Large intestine (tissue), 3 donors: Measurements from ENCODE around the gene PIGQ. TPM values are rescaled to one million over a fixed set of nuclear protein-coding genes. Genes with fewer than 3 reads are reported as not detected.

Experiments
- DNase-seq, 2 donors: peaks; one replicate each; pipeline versions ENCODE4 v3.0.0 to v3.0.0-alpha.2; 2013
- H3K27ac ChIP-seq: one replicate; pipeline ENCODE4 v1.5.1; 2013; ENCODE audit warnings: low read length
- H3K27me3 ChIP-seq: 2 replicates; pipeline ENCODE4 v1.6.1; 2013; ENCODE audit warnings: low read length; ENCODE audit not compliant: control insufficient read depth, insufficient read depth
- H3K36me3 ChIP-seq: 2 replicates; pipeline ENCODE4 v1.6.1; 2013; ENCODE audit warnings: low read length; ENCODE audit not compliant: control insufficient read depth, insufficient read depth
- H3K4me1 ChIP-seq: one replicate; pipeline ENCODE4 v1.6.1; 2013; ENCODE audit warnings: low read length; ENCODE audit not compliant: control insufficient read depth, insufficient read depth
- H3K4me3 ChIP-seq: one replicate; pipeline ENCODE4 v1.5.1; 2013; ENCODE audit warnings: low read length
- H3K9me3 ChIP-seq: one replicate; pipeline ENCODE4 v1.6.1; 2013; ENCODE audit warnings: mild to moderate bottlenecking, low read depth, low read length, moderate library complexity; ENCODE audit not compliant: control insufficient read depth
- WGBS: methylation state at CpG from one replicate; pipeline ENCODE4 v1.1.5; 2013; ENCODE audit warnings: low lambda C conversion rate; ENCODE audit not compliant: insufficient coverage; 5-methylcytosine and 5-hydroxymethylcytosine counted together
- polyA plus RNA-seq: library from polyadenylated mRNA; unstranded; fragments of 120-200 nt; gene quantifications from one replicate; pipeline ENCODE4 v1.2.1, GENCODE V29; 2013

Gene PIGQ
- polyA plus RNA-seq, 1 donor, result 23.6 TPM

GRCh38 chr16:534135-534534, 35.6 kb upstream of the PIGQ start:
- H3K9me3 ChIP-seq, result peaks cover 7% of the 10 kb centered on the region
- H3K4me1 ChIP-seq, result peaks cover 45% of the 10 kb centered on the region
- H3K27ac ChIP-seq, result peak overlapping the region; percentile 96
- peaks cover 38% of the 10 kb centered on the region for H3K36me3 ChIP-seq
- DNase-seq, result peak; percentile 80 to 91
- no CpG with 5 or more reads among the region's 21 CpGs for WGBS
- no peaks in the 10 kb centered on the region for H3K27me3 ChIP-seq
- peak overlapping the region; percentile 56 for H3K4me3 ChIP-seq

DNA sequence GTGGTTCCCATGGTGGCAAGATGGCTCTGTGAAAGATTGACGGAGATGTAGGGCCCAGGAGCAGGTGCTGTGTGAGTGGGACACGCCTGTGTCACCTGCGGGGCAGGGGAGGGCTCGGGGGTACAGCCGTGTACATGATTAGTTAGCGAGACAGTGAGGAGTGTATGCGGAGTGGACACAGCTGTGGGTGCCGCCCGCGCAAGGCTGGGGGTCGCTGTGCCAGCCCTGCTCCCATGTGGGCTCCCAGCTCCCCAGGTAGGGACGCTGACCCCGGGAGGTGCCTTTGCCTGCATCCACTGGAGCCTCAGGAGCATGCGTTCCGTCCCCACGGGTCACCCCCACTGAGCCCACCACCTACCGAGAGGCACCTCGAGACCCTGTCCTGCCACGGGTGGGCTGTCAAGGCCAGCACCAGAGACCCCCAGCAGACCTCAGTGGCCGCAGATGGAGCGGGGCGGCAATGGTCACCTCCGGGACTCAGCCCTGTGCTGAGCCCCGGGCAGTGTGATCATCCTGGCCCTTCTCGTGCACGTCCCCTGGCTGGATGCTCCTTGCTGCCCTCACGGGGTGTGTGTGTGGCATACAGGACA, 34.8 kb upstream of the PIGQ start:
- no peak for DNase-seq
- Histone ChIP-seq H3K4me1 (peaks cover 37% of the 10 kb centered on the region), H3K36me3 (peaks cover 37% of the 10 kb centered on the region), H3K27ac (peak overlapping the region; percentile 96), H3K27me3 (no peaks in the 10 kb centered on the region), H3K4me3 (peak overlapping the region; percentile 56), H3K9me3 (peaks cover 7% of the 10 kb centered on the region)
- WGBS, result no CpG with 5 or more reads among the region's 27 CpGs

- no CpG with 5 or more reads among the region's 39 CpGs for WGBS
Observed at GRCh38 chr16:535446-536405, 34.0 kb upstream of the PIGQ start.

DNA sequence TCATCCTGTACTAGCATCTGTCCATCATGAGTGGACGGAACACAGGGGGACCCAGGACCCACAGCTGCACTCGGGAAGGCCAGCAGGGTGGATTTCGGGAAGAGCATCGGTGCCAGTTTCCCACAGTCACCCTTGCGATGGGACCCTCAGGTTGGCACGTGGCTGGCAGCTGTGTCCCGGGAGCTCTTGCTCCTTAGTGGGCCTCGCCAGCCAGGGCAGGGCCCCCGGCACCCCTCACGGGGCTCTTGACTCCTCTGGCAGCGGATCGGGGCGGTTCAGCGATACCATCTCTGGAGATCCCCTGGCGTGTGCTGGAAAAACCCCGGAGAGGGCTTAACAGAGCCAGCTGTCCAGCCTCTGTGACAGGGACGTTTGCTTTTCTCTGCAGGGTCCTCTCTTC, 33.0 kb upstream of the PIGQ start:
- Histone ChIP-seq H3K27me3 (no peaks in the 10 kb centered on the region), H3K9me3 (peaks cover 7% of the 10 kb centered on the region), H3K4me3 (no peak overlapping the region), H3K4me1 (peaks cover 26% of the 10 kb centered on the region), H3K27ac (no peak overlapping the region), H3K36me3 (peaks cover 39% of the 10 kb centered on the region)
- no peak for DNase-seq
- WGBS, result no CpG with 5 or more reads among the region's 17 CpGs

More at GRCh38 chr16:535446-536405, 34.0 kb upstream of the PIGQ start:
- H3K4me1 ChIP-seq, result peaks cover 29% of the 10 kb centered on the region
- peak overlapping the region; percentile 96 for H3K27ac ChIP-seq
- H3K4me3 ChIP-seq, result peak overlapping the region; percentile 56
- DNase-seq, result peak; percentile 91 to 95
- peaks cover 38% of the 10 kb centered on the region for H3K36me3 ChIP-seq
- no peaks in the 10 kb centered on the region for H3K27me3 ChIP-seq
- H3K9me3 ChIP-seq, result peaks cover 7% of the 10 kb centered on the region

- H3K4me1 ChIP-seq, result peaks cover 26% of the 10 kb centered on the region
- 100% methylated on average over 1 of the region's 60 CpGs for WGBS
- H3K36me3 ChIP-seq, result peaks cover 41% of the 10 kb centered on the region
- no peak for DNase-seq
- H3K9me3 ChIP-seq, result peaks cover 7% of the 10 kb centered on the region
- no peak overlapping the region for H3K27ac ChIP-seq
- no peaks in the 10 kb centered on the region for H3K27me3 ChIP-seq
- H3K4me3 ChIP-seq, result no peak overlapping the region
Observed at GRCh38 chr16:537415-538335, 32.1 kb upstream of the PIGQ start.

- peaks cover 41% of the 10 kb centered on the region for H3K36me3 ChIP-seq
- H3K4me1 ChIP-seq, result peaks cover 29% of the 10 kb centered on the region
- H3K27me3 ChIP-seq, result no peaks in the 10 kb centered on the region
- no peak for DNase-seq
- no peak overlapping the region for H3K4me3 ChIP-seq
- WGBS, result no CpG with 5 or more reads among the region's 34 CpGs
- H3K9me3 ChIP-seq, result peaks cover 10% of the 10 kb centered on the region
- H3K27ac ChIP-seq, result no peak overlapping the region
Observed at GRCh38 chr16:539901-540530, 29.8 kb upstream of the PIGQ start.

- Histone ChIP-seq H3K4me3 (no peak overlapping the region), H3K9me3 (peaks cover 10% of the 10 kb centered on the region), H3K27me3 (no peaks in the 10 kb centered on the region), H3K4me1 (peaks cover 22% of the 10 kb centered on the region), H3K27ac (no peak overlapping the region), H3K36me3 (peaks cover 44% of the 10 kb centered on the region)
- no CpG with 5 or more reads among the region's 29 CpGs for WGBS
- DNase-seq, result no peak
Observed at GRCh38 chr16:540645-541340, 29.0 kb upstream of the PIGQ start.

GRCh38 chr16:543301-544164, 26.2 kb upstream of the PIGQ start:
- Histone ChIP-seq H3K4me1 (peaks cover 17% of the 10 kb centered on the region), H3K27ac (peak overlapping the region; percentile 79), H3K9me3 (peaks cover 14% of the 10 kb centered on the region), H3K4me3 (peak overlapping the region; percentile 11), H3K36me3 (peaks cover 29% of the 10 kb centered on the region), H3K27me3 (no peaks in the 10 kb centered on the region)
- WGBS, result 80% methylated on average over 1 of the region's 51 CpGs
- DNase-seq, result peak; percentile 86 to 92

GRCh38 chr16:544517-544916, 25.3 kb upstream of the PIGQ start:
- Histone ChIP-seq H3K4me1 (peaks cover 17% of the 10 kb centered on the region), H3K36me3 (peaks cover 29% of the 10 kb centered on the region), H3K27ac (peak overlapping the region; percentile 79), H3K9me3 (peaks cover 20% of the 10 kb centered on the region), H3K27me3 (no peaks in the 10 kb centered on the region), H3K4me3 (no peak overlapping the region)
- WGBS, result 92% methylated on average over 6 of the region's 46 CpGs
- DNase-seq, result no peak
